Body of pancreas (tissue), 4 donors: ENCODE data around the gene ATP2B2. TPM values are rescaled to one million over a fixed set of nuclear protein-coding genes. Genes with fewer than 3 reads are reported as not detected.

Source experiments
- ATAC-seq: fragments of 150-250 bp; one replicate; pipeline ENCODE4 v1.9.1; 2016
- DNase-seq, 4 donors: peaks; one replicate each; pipeline ENCODE4 v3.0.0-alpha.2; 2019
- H3K27ac ChIP-seq, 4 donors: fragments of 200-600 bp; sonication (generic); 1 replicate in 3 of 4; 2 replicates in 1 of 4; pipeline versions ENCODE4 v1.5.1 to v1.6.1; 2016 to 2019; ENCODE audit warnings: mild to moderate bottlenecking in 1 of 4, mixed read lengths in 1 of 4, moderate library complexity in 1 of 4
- H3K27me3 ChIP-seq, 2 donors: fragments of 200-600 bp; sonication (generic); one replicate each; pipeline ENCODE4 v1.6.0; 2016; ENCODE audit warnings: mild to moderate bottlenecking in 1 of 2
- H3K36me3 ChIP-seq, 2 donors: fragments of 200-600 bp; sonication (generic); replicated peaks in 1 of 2; 2 replicates each; pipeline ENCODE4 v1.5.1; 2016; ENCODE audit warnings: low read depth in 2 of 2; ENCODE audit not compliant: insufficient read depth in 1 of 2
- H3K4me1 ChIP-seq: fragments of 200-600 bp; sonication (generic); one replicate; pipeline ENCODE4 v1.6.0; 2016
- H3K4me3 ChIP-seq, 2 donors: fragments of 200-600 bp; sonication (generic); 1 replicate in 1 of 2; 2 replicates in 1 of 2; pipeline ENCODE4 v1.5.1; 2016 to 2019
- H3K9me3 ChIP-seq, 3 donors: fragments of 200-600 bp; sonication (generic); 1 replicate in 2 of 3; 2 replicates in 1 of 3; pipeline ENCODE4 v1.5.1; 2016
- CTCF ChIP-seq, 7 experiments: fragments of 450-650 bp in 4 of 7; fragments of 200-600 bp in 3 of 7; sonication (generic) in 3 of 7; IDR thresholded peaks; one replicate each; pipeline ENCODE4 v1.5.1; 2016 to 2019; ENCODE audit warnings: antibody characterized with exemption in 7 of 7
- POLR2A ChIP-seq, 3 donors: fragments of 450-650 bp; IDR thresholded peaks; one replicate each; pipeline ENCODE4 v1.6.1; 2016; ENCODE audit warnings: antibody characterized with exemption in 3 of 3, mild to moderate bottlenecking in 2 of 3
- WGBS, 2 donors: methylation state at CpG; one replicate each; pipeline ENCODE4 v1.1.5; 2017; 5-methylcytosine and 5-hydroxymethylcytosine counted together
- intact Hi-C: fragments of 100-400 bp; cut with DNase I; formaldehyde crosslinking; loops from one replicate; pipeline ENCODE4 v1.15.1; 2023
- total RNA-seq, 2 donors: library from RNA; depleted of rRNA; stranded (reverse); fragments of >200 nt; gene quantifications; one replicate each; pipeline ENCODE4 v1.1.0, GENCODE V29; 2016

Gene ATP2B2
- total RNA-seq, 2 donors from 2014 or later, result 0.52 TPM; not detected in 1

GRCh38 chr3:10466186-10466585 lies 39.2 kb downstream of the ATP2B2 start:
- Histone ChIP-seq H3K4me3 (no peak overlapping the region), H3K9me3 (no peaks in the 10 kb centered on the region), H3K27ac (no peak overlapping the region), H3K36me3 (no peaks in the 10 kb centered on the region), H3K27me3 (peaks cover 0 to 10% of the 10 kb centered on the region in 2 donors), H3K4me1 (no peaks in the 10 kb centered on the region)
- ATAC-seq (no peak), DNase-seq (no peak)
- TF ChIP-seq CTCF (IDR thresholded peaks at IDR 0.05) (no peak), POLR2A (IDR thresholded peaks at IDR 0.05) (no peak)
- 66 to 73% methylated on average over 5 of the region's 5 CpGs for WGBS, 2 donors
- intact Hi-C loops, result no loop called here

DNA sequence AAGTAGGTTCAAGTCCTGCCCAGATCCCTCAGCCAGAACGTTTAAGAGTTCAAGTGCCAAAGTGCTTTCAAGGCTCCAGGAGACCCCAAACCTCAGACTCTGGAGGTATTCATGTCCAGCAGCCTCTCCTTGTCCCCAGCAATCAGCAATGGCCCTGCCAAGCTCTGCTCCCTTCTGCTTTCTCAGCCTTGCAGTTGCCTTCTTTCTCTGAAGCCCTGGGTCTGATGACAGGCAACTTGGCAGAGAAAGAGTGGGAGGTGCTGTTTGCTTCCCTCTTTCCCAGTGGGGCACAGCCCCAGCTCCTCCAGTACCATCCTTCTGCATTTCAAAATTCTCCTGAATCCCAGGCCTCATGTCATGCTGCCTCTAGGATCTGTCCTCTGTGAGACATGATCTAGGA lies 40.2 kb downstream of the ATP2B2 start:
- Histone ChIP-seq H3K9me3 (no peaks in the 10 kb centered on the region), H3K27me3 (peaks cover 0 to 4% of the 10 kb centered on the region in 2 donors), H3K36me3 (no peaks in the 10 kb centered on the region), H3K4me3 (no peak overlapping the region), H3K4me1 (no peaks in the 10 kb centered on the region), H3K27ac (no peak overlapping the region)
- intact Hi-C loops, result no loop called here
- WGBS, 2 donors, result 28 to 43% methylated on average over 1 of the region's 1 CpG
- ATAC-seq (no peak), DNase-seq (no peak)
- TF ChIP-seq POLR2A (IDR thresholded peaks at IDR 0.05) (no peak), CTCF (IDR thresholded peaks at IDR 0.05) (no peak)

DNA sequence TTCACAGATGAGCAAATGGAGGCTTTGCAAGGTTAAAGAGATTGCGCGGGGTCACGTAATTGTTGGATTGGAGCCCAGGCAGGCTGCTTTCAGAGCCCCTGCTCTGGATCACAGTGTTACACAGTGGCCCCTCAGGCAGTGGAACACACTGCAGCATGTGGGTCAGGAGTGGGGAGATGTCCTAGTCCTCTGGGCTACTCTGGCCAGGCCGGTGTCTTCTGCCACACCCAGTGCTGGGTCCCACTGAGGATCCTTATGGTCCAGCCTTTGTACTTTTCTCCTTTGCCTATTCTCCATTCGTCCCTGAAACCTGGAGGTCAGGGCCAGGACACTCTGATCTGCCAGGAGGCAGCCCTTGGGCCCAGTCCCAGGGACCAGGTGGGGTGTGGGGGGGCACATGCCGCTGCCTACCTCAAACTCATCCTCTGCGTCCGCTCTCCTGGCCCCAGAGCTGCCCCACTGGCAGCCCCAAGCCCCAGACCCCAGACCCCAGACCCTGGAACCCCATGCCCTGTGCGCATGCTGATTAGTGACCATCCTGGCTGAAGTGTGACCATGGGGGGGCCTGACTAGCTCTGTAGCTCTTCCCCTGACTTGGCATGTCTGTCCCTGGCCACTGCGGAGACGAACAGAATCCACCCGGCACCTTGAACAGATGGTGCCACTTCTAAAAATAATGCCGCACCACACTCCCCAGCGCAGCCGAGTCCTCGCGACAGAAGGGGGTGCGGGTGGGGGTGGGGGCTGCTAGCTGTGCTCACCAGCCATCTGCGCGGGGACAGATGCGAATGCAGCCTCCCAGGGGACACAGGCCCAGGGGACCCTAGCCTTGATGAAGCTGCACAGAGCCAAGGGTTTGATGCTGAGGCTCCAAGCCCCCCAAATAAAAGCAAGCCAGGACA lies 41.6 kb downstream of the ATP2B2 start:
- Histone ChIP-seq H3K4me1 (no peaks in the 10 kb centered on the region), H3K4me3 (no peak overlapping the region), H3K27me3 (peaks cover 0 to 4% of the 10 kb centered on the region in 2 donors), H3K27ac (no peak overlapping the region), H3K36me3 (no peaks in the 10 kb centered on the region), H3K9me3 (no peaks in the 10 kb centered on the region)
- WGBS, 2 donors, result 80 to 83% methylated on average over 18 to 21 of the region's 21 CpGs
- no peak for ATAC-seq
- intact Hi-C loops, result no loop called here
- DNase-seq, result no peak
- TF ChIP-seq POLR2A (IDR thresholded peaks at IDR 0.05) (no peak), CTCF (IDR thresholded peaks at IDR 0.05) (no peak)

DNA sequence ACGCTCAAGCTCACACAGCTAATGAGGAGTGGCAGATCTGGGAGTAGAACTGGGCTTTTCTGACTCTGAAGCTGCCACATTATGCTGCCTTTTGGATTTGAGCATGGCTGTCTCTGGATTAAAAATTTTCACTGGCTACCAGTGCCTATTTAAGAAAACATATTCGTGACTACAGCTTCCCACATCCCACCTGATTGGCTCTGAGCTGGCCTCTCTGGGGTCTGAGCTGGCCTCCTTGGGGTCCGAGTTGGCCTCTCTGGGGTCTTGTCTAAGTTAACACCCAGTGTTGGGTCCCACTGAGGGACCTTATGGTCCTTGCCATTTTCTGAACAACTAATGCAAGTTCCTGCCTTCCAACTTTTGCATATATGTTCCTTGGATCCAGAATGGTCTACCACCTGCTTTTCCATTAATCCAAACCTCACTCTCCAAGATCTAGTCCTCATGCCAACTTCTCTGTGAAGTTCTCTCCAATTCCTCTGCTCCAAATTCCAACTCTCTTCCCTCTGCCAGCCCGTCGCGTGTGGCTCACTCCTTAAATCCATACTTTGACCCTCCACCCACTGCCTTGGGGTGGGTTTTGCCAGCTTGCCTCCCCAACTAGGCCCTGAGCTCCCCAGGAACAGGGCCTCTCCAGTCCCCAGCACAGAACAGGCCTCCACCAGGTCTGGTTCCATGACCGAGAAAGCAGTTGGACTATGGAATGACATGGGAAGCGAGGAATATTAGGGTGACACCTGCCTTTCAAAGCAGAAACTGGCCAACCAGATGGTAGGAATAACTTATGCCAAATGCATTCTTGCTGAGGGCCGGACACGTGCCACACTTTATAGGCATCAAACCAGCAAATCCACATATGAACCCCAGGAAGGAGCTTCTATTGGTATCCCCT lies 42.5 kb downstream of the ATP2B2 start:
- Histone ChIP-seq H3K9me3 (no peaks in the 10 kb centered on the region), H3K27ac (no peak overlapping the region), H3K27me3 (peaks cover 0 to 1% of the 10 kb centered on the region in 2 donors), H3K36me3 (no peaks in the 10 kb centered on the region), H3K4me1 (no peaks in the 10 kb centered on the region), H3K4me3 (no peak overlapping the region)
- DNase-seq, result no peak
- 72 to 76% methylated on average over 9 to 10 of the region's 10 CpGs for WGBS, 2 donors
- intact Hi-C loops, result no loop called here
- TF ChIP-seq CTCF (IDR thresholded peaks at IDR 0.05) (no peak), POLR2A (IDR thresholded peaks at IDR 0.05) (no peak)
- ATAC-seq, result no peak
